GM12874 (cell line): Measurements from ENCODE around the gene MRPS15.

ENCODE experiments used
- CTCF ChIP-seq: IDR thresholded peaks from 2 replicates; pipeline ENCODE4 v1.5.1; 2011; ENCODE audit warnings: low read depth, mild to moderate bottlenecking, control low read depth, low read length, moderate library complexity; ENCODE audit not compliant: insufficient read depth

Gene MRPS15

GRCh38 chr1:36411674-36412648 is 52.2 kb downstream of the MRPS15 start:
- no peak for TF ChIP-seq CTCF

GRCh38 chr1:36408479-36408878 is 55.7 kb downstream of the MRPS15 start:
- TF ChIP-seq CTCF = no peak

GRCh38 chr1:36406440-36406839 is 57.7 kb downstream of the MRPS15 start:
- TF ChIP-seq CTCF = no peak
